Calu3 (cell line): ENCODE measurements around the gene PLBD2. TPM values are rescaled to one million over a fixed set of nuclear protein-coding genes. Genes with fewer than 3 reads are reported as not detected.

Experiments used
- BruUV-seq: library from RNA; stranded (reverse); fragments of 400-500 nt; replicated peaks from 2 replicates; lab custom pipeline; 2021; lab: Mats Ljungman, UMichigan
- CTCF ChIA-PET: fragments of 300-600 bp; sonication (Branson Sonifier 250); formaldehyde crosslinking; loops from one replicate; lab custom pipeline; 2022; ENCODE audit warnings: antibody characterized with exemption; lab: Charles Lee
- DNase-seq: peaks from one replicate; pipeline ENCODE4 v3.0.0; 2022
- H3K27ac Mint-ChIP-seq: one replicate; pipeline ENCODE4 v1.8.0; 2022; ENCODE audit warnings: mixed read lengths; ENCODE audit not compliant: unreplicated experiment
- H3K27me3 Mint-ChIP-seq: one replicate; pipeline ENCODE4 v1.8.0; 2022; ENCODE audit warnings: mixed read lengths; ENCODE audit not compliant: unreplicated experiment
- H3K36me3 Mint-ChIP-seq: one replicate; pipeline ENCODE4 v1.8.0; 2022; ENCODE audit warnings: mild to moderate bottlenecking, moderate library complexity, mixed read lengths; ENCODE audit not compliant: insufficient read depth, unreplicated experiment
- H3K4me1 Mint-ChIP-seq: one replicate; pipeline ENCODE4 v1.8.0; 2022; ENCODE audit warnings: mild to moderate bottlenecking, low read depth, mixed read lengths; ENCODE audit not compliant: unreplicated experiment
- H3K4me3 Mint-ChIP-seq: one replicate; pipeline ENCODE4 v1.8.0; 2022; ENCODE audit warnings: mild to moderate bottlenecking, low read depth, moderate library complexity, mixed read lengths; ENCODE audit not compliant: unreplicated experiment
- H3K9me3 Mint-ChIP-seq: one replicate; pipeline ENCODE4 v1.8.0; 2022; ENCODE audit warnings: low read depth, mixed read lengths; ENCODE audit not compliant: unreplicated experiment
- intact Hi-C: fragments of 100-400 bp; cut with micrococcal nuclease; formaldehyde crosslinking; loops from one replicate; pipeline ENCODE4 v1.10.0; 2022; ENCODE audit not compliant: unreplicated experiment
- total RNA-seq: library from RNA; stranded (reverse); gene quantifications from 2 replicates; pipeline ENCODE4 v1.2.3, GENCODE V29; 2022
- TF ChIP-seq, protein P1 (sequence below): fragments of 200-600 bp; IDR thresholded peaks from one replicate; pipeline ENCODE4 v1.8.0; 2022; ENCODE audit warnings: antibody characterized with exemption; ENCODE audit not compliant: unreplicated experiment

PLBD2 gene
- total RNA-seq, 1 experiment from 2014 or later: 31.5 TPM

DNA sequence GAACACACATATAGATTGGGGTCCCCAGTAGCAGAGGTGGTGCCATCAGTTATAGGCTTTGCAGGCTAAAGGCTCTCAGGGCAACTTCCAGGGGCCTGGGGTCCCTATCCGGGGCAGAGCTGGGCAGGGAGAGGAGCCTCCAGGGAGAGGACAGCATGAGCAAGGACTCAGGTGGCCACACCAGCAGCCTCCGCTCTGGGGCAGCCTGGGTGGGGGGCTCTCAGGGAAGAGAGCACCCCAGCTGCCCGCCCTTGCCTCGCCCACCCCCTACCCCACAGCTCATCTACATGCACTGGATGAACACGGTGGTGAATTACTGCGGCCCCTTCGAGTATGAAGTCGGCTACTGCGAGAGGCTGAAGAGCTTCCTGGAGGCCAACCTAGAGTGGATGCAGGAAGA, 14.0 kb downstream of the PLBD2 start:
- Mint-ChIP-seq H3K4me3 (no peak overlapping the region), H3K27me3 (no peaks in the 10 kb centered on the region), H3K36me3 (no peaks in the 10 kb centered on the region), H3K4me1 (no peaks in the 10 kb centered on the region), H3K9me3 (no peaks in the 10 kb centered on the region), H3K27ac (no peak overlapping the region)
- CTCF ChIA-PET: no interaction called here
- TF ChIP-seq, protein P1, sequence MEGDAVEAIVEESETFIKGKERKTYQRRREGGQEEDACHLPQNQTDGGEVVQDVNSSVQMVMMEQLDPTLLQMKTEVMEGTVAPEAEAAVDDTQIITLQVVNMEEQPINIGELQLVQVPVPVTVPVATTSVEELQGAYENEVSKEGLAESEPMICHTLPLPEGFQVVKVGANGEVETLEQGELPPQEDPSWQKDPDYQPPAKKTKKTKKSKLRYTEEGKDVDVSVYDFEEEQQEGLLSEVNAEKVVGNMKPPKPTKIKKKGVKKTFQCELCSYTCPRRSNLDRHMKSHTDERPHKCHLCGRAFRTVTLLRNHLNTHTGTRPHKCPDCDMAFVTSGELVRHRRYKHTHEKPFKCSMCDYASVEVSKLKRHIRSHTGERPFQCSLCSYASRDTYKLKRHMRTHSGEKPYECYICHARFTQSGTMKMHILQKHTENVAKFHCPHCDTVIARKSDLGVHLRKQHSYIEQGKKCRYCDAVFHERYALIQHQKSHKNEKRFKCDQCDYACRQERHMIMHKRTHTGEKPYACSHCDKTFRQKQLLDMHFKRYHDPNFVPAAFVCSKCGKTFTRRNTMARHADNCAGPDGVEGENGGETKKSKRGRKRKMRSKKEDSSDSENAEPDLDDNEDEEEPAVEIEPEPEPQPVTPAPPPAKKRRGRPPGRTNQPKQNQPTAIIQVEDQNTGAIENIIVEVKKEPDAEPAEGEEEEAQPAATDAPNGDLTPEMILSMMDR: no peak
- no TSS peak for BruUV-seq
- intact Hi-C loops: no loop called here
- DNase-seq: no peak

DNA sequence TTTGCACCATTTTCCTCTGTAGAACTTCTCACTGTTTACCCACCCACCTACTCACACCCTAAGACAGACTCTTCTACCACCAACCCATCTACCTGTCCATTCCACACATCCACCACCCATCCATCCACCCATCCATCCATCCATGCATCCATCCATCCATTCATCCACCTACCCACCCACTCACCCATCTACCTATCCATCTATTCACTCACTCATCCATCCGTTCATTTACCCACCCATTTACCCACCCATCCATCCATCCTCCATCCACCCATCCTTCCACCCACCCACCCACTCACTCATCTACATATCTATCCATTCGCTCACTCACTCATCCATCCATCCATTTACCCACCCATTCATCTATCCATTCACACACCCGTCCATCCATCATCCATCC, 15.1 kb downstream of the PLBD2 start:
- no TSS peak for BruUV-seq

DNA sequence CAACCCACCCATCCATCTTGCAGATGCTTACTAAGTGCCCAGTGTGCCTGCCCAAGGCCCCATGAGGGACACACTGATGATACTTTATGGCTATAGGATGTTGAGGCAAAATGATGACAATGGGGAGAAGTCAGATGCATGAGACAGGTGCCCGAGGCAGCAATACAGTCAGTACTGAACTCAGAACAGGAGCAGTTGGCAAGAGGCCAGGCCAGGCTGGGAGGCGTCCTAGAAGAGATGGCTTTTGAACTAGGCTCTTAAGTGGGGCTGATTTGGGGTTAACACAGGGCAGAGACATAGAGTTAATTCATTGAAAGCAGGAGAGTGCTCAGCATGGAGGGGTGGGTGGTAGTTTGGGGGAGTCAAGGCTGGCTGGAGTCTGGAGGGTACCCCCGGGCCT, 15.6 kb downstream of the PLBD2 start:
- no peaks in the 10 kb centered on the region for H3K4me1 Mint-ChIP-seq
- CTCF ChIA-PET: interaction anchor here (0.5 kb wide), 1 partner anchor 151 kb away, joined by 4 read pairs; no protein-coding TSS in a partner anchor

More for the DNA sequence above, 15.1 kb downstream of the PLBD2 start:
- TF ChIP-seq, protein P1: no peak
- Mint-ChIP-seq H3K4me1 (no peaks in the 10 kb centered on the region), H3K9me3 (no peaks in the 10 kb centered on the region), H3K4me3 (no peak overlapping the region), H3K27me3 (no peaks in the 10 kb centered on the region), H3K36me3 (no peaks in the 10 kb centered on the region), H3K27ac (no peak overlapping the region)
- CTCF ChIA-PET: no interaction called here
- intact Hi-C loops: no loop called here
- no peak for DNase-seq

DNA sequence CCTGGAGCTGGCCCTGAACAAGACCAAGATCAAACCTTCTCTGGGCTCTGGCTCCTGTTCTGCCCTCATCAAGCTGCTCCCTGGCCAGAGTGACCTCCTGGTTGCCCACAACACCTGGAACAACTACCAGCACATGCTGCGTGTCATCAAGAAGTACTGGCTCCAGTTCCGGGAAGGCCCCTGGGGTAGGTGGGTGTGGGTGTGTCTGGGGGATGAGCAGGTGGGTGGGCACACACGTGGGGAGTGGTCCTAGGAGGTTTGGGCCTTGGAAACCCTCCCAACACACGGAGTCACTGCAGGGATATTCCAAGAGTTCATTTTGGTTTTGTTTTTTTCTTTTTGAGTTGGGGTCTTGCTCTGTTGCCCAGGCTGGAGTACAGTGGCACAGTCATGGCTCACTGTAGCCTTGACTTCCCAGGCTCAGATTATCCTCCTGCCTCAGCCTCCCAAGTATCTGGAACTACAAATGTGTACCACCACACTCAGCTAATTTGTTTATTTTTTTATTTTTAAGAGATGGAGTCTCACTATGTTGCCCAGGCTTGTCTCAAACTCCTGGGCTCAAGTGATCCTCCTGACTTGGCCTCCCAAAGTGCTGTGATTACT, 16.5 kb downstream of the PLBD2 start:
- no peaks in the 10 kb centered on the region for H3K36me3 Mint-ChIP-seq
- H3K9me3 Mint-ChIP-seq: no peaks in the 10 kb centered on the region
- CTCF ChIA-PET: interaction anchor here (0.6 kb wide), 1 partner anchor 223 kb away, joined by 3 read pairs; no protein-coding TSS in a partner anchor
- TF ChIP-seq, protein P1: no peak
- no TSS peak for BruUV-seq
- H3K27ac Mint-ChIP-seq: no peak overlapping the region
- no peaks in the 10 kb centered on the region for H3K4me1 Mint-ChIP-seq
- H3K27me3 Mint-ChIP-seq: no peaks in the 10 kb centered on the region
- no peak for DNase-seq
- intact Hi-C loops: no loop called here
- no peak overlapping the region for H3K4me3 Mint-ChIP-seq

More for the DNA sequence above, 15.6 kb downstream of the PLBD2 start:
- no peak overlapping the region for H3K27ac Mint-ChIP-seq
- no peak for DNase-seq
- no peak overlapping the region for H3K4me3 Mint-ChIP-seq
- H3K36me3 Mint-ChIP-seq: no peaks in the 10 kb centered on the region
- TF ChIP-seq, protein P1: no peak
- BruUV-seq: no TSS peak
- H3K9me3 Mint-ChIP-seq: no peaks in the 10 kb centered on the region
- no peaks in the 10 kb centered on the region for H3K27me3 Mint-ChIP-seq
- intact Hi-C loops: no loop called here
